ENCODE data around the gene PPP6R1.

The PPP6R1 gene

DNA sequence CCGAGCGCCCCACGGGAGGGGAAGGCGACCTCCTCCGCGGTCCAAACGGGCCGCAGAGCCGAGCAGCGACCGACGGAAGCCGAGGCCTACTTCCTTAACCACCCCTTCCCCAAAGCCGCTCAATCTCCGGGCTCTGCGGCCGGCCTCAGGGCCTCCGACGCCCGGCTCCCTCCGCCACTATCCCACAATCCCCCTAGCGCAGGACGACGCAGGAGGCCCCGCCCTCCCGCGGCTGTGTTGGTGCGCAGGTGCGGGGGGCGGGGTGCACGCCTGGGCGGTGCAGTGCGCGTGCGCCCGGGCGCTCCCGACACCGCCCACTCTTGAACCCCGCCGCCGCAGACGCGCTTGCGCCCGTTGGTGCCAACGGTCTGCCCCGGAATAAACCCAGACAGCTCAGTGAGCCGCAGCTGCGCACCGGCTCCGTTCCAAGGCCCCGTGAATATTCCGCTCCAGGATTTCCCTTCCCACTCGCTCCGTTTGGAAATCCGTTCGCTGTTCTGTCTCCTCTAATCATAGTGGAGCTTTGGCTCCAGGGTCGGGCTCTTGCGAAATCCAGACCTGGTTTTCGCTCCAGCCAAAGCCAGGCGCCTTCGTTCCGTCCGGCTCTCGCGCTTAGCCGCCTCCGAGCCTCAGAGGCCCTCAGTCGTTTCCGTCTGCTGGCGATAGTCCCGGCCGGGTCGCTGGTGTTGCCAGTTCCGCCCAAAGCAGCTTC is at the start of gene PPP6R1:
Gene PPP6R1 (minus strand): TSS at position 190 of the 712 bp plus-strand sequence. CDS start 11,914 bp downstream, outside the sequence.
- DNase-seq (ENCODE audit: low spot score), result peak; percentile 94

DNA sequence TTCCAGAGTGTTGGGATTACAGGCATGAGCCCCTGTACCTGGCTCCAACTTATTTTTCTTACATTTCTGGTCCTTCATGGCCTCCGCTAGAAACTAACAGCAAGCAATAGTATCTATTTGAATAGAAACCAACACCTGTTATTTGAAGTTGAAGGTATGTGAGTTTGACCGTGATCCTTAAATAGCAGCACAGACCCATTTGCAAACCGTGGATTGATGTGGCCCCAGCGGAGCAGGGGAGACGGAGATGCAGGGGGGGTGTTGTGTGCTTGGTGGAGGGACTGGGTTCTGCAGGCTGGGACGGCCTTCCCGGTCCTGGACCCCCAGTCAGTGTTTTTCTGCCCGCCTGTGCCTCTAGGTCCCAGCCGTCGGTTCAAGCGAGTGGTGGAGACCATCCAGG is 49.5 kb upstream of the PPP6R1 start:
- DNase-seq (ENCODE audit: low spot score), result no peak

DNA sequence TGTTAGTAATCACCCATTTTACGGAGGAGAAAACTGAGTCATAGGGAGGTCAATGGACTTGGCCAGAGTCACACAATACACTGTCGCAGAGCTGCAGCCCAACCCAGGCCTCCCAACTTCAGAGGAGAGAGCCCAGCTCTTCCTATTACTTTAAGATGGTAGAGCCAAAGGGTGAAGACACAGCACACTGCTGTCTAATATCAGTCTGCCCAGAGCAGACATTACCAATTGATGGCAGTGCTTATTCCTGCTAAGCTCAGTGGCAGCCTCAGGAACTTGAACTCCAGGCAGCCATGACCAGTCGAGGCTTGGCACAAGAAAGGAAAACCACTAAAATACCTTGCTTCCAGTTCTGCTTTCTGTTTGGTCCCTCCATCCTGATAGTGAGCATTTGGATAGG is 47.9 kb upstream of the PPP6R1 start:
- DNase-seq (ENCODE audit: low spot score), result no peak

DNA sequence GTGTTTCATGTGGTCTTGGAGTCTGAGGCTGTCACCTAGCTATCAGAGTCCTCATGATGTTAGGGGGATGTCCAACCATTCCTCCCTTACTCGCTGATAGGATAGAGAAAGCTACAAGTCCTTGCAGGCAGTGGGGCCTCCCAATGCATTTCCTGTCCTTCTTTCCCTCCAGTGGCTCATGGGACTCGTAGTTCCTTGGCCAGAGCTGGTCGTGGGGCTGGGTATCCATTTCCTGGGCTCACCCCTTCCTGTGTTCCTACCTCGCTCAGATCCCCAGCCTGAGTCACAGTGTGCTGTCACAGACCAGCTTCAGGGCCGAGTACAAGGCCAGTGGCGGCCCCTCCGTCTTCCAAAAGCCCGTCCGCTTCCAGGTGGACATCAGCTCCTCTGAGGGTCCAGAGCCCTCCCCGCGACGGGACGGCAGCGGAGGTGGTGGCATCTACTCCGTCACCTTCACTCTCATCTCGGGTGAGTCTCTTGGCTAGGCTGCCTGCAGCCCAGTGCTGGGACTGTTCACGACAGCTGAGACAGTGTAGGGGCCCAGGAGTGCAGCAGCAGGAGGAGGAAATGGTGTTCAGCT is 47.3 kb upstream of the PPP6R1 start:
- no peak for DNase-seq (ENCODE audit: low spot score)

GRCh38 chr19:55305491-55305890 is 46.7 kb upstream of the PPP6R1 start:
- DNase-seq (ENCODE audit: low spot score), result peak; percentile 42

- DNase-seq (ENCODE audit: low spot score), result no peak
These were observed 46.2 kb upstream of the PPP6R1 start for GRCh38 chr19:55304980-55305379.

DNA sequence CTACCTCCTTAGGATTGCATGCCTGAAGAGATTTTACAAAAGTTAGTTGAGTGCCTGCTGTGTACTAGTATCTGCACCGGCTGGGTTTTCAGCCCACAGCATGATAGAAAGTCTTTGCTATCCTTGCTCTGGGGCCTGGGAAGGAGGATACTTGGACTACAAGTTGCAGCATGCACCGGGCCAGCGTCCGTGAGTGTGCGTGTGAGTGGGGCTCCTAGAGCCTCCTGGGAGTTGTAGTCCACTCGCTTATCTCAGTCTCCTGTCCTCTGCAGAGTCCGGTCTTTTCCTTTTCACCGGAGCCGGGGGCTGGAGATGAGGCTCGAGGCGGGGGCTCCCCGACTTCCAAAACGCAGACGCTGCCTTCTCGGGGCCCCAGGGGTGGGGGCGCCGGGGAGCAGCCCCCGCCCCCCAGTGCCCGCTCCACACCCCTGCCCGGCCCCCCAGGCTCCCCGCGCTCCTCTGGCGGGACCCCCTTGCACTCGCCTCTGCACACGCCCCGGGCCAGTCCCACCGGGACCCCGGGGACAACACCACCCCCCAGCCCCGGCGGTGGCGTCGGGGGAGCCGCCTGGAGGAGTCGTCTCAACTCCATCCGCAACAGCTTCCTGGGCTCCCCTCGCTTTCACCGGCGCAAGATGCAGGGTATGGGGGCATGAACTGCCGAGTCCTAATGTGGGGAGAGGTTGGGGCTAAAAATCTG is 45.6 kb upstream of the PPP6R1 start:
- no peak for DNase-seq (ENCODE audit: low spot score)

- DNase-seq (ENCODE audit: low spot score), result no peak
These were observed 44.7 kb upstream of the PPP6R1 start for GRCh38 chr19:55303477-55303876.

DNA sequence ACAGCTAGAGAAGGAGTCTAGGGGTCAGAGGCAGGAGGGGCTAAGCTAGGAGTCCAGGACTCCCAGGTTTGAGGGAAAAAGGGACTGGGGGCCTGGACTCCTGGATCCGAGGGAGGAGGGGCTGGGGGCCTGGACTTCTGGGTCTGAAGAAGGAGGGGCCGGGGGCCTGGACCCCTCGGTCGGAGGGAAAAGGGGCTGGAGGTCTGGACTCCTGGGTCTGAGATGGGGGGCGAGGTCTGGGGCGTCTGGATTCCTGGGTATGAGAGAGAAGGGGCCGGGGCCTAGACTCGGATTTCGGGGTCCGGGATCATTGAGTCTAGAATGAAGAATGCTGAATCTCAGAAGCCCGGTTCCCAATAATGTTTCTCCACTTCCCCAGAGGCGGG is 43.5 kb upstream of the PPP6R1 start:
- no peak for DNase-seq (ENCODE audit: low spot score)

DNA sequence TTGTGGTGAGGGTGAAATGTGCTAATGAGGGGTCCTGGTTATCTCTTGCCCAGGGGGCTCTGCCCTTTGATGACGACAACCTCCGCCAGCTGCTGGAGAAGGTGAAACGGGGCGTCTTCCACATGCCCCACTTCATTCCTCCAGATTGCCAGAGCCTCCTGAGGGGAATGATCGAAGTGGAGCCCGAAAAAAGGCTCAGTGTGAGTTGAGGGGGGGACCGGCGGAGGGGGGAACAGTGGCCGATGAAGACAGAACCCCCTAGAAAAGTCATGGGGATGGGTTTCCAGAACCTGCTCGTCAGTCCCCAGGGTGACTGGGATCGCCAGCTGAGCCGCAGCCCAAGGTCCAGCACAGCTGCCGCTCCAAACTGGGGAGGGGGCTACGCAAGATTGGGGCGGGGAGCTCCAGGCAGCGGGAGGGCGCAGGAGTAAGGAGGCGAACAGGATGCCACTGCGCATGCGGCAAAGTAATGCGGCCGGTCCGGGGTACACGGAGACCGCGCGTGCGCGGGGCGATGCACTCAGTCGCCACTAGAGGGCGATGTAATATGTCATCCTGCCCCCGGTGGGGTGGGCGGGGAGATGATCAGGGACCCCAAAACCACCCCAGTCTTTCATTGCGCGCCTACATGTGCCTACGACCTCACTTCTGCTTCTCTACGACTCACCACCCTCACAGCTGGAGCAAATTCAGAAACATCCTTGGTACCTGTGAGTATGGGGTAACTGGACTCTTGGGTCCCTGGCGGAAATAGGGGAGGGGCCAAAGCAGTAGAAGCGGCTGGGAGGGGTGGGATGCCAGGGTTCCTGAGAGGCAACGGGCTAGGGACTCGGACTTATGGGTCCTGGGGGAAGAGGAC is 42.9 kb upstream of the PPP6R1 start:
- DNase-seq (ENCODE audit: low spot score), result peak; percentile 91

GRCh38 chr19:55300886-55301458 is 42.2 kb upstream of the PPP6R1 start:
- no peak for DNase-seq (ENCODE audit: low spot score)

GRCh38 chr19:55299991-55300390 is 41.2 kb upstream of the PPP6R1 start:
- no peak for DNase-seq (ENCODE audit: low spot score)

GRCh38 chr19:55297267-55297666 is 38.5 kb upstream of the PPP6R1 start:
- no peak for DNase-seq (ENCODE audit: low spot score)

DNA sequence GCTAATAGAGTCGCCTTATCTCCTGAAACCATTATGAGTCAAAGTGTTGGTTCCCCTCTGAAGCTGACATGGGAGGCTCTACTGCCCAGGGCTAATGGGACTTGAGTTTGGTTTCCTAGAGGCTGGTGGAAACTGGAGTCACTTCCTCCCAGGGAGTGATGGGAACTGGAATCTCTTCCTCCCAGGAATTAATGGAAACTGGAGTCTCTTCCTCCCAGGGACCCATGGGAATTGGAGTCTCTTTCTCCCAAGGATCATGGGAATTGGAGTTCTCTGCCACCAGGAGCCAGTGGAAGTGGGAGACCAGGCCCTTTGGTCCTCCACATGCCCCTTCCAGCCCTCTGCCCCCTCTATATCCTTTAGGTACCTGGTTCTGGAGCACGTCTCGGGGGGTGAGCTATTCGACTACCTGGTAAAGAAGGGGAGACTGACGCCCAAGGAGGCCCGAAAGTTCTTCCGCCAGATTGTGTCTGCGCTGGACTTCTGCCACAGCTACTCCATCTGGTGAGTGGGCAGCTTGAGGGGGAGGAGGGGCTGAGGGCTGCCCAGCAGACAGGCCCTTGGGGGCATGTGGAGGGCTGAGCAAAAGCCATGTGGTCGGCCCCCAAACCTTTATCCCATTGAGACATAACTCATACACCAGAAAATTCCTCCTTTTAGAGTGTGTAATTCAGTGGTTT is 30.4 kb upstream of the PPP6R1 start:
- no peak for DNase-seq (ENCODE audit: low spot score)

- DNase-seq (ENCODE audit: low spot score), result no peak
These were observed 28.7 kb upstream of the PPP6R1 start for GRCh38 chr19:55287361-55288079.

DNA sequence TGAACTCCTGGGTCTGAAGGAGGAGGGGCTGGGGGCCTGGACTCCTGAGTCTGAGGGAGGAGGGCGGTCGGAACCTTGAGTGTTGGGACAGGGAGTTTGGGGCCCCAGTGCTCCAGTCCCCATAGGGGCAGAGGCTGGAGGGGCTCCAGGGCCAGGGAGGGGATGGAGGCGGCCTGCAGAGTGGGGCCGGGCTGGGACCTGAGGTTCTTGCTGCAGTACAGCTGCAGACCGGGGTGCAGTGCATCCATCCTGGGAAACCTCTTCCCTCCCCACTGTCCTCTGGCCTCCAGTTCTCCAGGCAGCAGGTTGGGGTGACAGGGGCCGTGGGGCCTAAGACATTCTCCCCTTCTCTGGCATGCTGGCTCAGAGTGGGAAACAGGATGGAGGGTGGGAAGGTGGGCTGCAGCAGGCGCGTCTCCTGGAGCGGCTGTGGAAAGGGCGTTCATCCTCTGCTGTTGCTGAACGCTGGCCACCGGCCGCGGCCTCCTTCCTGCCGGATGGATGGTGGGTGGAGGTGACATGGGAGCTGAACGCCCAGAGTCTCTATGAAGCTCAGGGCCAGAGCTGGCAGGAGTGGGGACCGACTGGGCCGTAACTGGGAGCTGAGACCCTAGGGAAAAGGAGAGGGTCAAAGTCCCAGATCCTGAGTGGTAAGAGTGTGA is 26.5 kb upstream of the PPP6R1 start:
- no peak for DNase-seq (ENCODE audit: low spot score)

- no peak for DNase-seq (ENCODE audit: low spot score)
These were observed 25.7 kb upstream of the PPP6R1 start for GRCh38 chr19:55284405-55285058.

DNA sequence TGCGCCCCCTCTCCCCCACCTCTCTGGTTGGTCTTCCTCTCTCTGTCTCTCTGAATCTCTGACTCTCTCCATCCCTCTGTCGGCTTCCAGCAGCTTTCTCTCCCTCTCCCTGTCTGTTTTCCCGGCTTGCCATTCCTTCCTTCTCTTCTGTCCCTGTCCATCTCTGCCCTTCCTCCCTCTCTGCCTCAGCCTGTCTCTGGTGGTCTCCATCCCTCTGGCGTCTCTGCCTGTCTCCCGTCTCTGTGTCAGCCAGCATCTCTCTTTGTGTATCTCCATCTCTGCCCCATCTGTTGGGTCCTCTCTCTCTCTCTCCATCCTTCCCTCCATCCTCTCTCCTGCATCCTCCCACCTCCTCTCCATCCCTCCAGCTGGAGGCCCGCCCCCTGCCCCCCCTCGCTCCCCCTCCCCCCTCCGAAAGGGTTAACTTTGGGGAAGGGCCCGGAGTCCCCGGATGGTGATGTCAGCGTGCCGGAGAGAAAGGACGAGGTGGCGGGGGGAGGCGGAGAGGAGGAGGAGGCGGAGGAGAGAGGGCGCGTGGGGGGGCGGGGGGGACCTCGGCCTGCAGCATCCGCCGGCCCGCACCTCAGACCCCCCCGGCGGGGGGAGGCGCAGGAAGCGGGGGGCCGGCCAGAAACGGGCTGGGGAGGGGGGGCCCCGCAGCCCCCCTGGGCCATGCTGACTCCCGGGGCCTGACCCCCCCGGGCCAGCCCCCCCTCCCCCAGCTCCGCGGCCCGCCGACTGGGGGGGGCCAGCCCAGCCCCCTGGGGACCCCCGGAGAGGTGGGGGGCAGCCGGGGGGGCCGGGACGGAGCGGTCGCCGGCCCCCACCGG is 24.9 kb upstream of the PPP6R1 start, which contains the start of gene BRSK1:
Gene BRSK1 (plus strand): TSS at position 450 of the 830 bp plus-strand sequence. CDS start 446 bp downstream, outside the sequence.
- peak; percentile 48 for DNase-seq (ENCODE audit: low spot score)
